RWPE2 (cell line): Measurements from ENCODE around the gene DYNC1I1.
A peak's percentile ranks its signal among the peaks of the same experiment; 100 is the strongest.

ENCODE experiments used
- ATAC-seq: fragments of 200-7000 bp; cut with Tn5 transposase; 3 replicates; pipeline ENCODE4 v1.9.1; 2021; ENCODE audit warnings: low read depth
- DNase-seq: peaks from one replicate; pipeline ENCODE4 v3.0.0-alpha.2; 2020; ENCODE audit warnings: low spot score
- H3K27ac ChIP-seq: fragments of 450-650 bp; 2 replicates; pipeline ENCODE4 v1.5.1; 2017; ENCODE audit warnings: mild to moderate bottlenecking; ENCODE audit not compliant: poor library complexity, severe bottlenecking
- H3K27me3 ChIP-seq: fragments of 250-450 bp; sonication (Bioruptor Pico); 2 replicates; pipeline ENCODE4 v1.5.1; 2021; ENCODE audit warnings: mild to moderate bottlenecking, moderate library complexity; ENCODE audit not compliant: insufficient read depth, poor library complexity, severe bottlenecking
- H3K36me3 ChIP-seq: fragments of 250-450 bp; sonication (Bioruptor Pico); 2 replicates; pipeline ENCODE4 v1.5.1; 2020; ENCODE audit warnings: low read depth, mild to moderate bottlenecking, moderate library complexity
- H3K4me1 ChIP-seq: fragments of 250-450 bp; sonication (Bioruptor Pico); 2 replicates; pipeline ENCODE4 v1.5.1; 2021; ENCODE audit warnings: mild to moderate bottlenecking, moderate library complexity; ENCODE audit not compliant: insufficient read depth, poor library complexity, severe bottlenecking
- H3K4me3 ChIP-seq: fragments of 250-450 bp; sonication (Bioruptor Pico); 2 replicates; pipeline ENCODE4 v1.5.1; 2021; ENCODE audit warnings: mild to moderate bottlenecking, moderate library complexity; ENCODE audit not compliant: severe bottlenecking
- H3K9me3 ChIP-seq: fragments of 250-450 bp; sonication (Bioruptor Pico); 2 replicates; pipeline ENCODE4 v1.5.1; 2021; ENCODE audit warnings: mild to moderate bottlenecking, moderate library complexity; ENCODE audit not compliant: severe bottlenecking
- CTCF ChIP-seq: fragments of 450-650 bp; IDR thresholded peaks from one replicate; pipeline ENCODE4 v1.5.1; 2017; ENCODE audit warnings: mild to moderate bottlenecking, moderate library complexity; ENCODE audit not compliant: poor library complexity, severe bottlenecking

The DYNC1I1 gene

GRCh38 chr7:95907337-95907736, 135.0 kb downstream of the DYNC1I1 start:
- H3K4me3 ChIP-seq, result no peak overlapping the region
- no peak for DNase-seq
- no peaks in the 10 kb centered on the region for H3K4me1 ChIP-seq
- no peak overlapping the region for H3K27ac ChIP-seq
- H3K36me3 ChIP-seq, result no peaks in the 10 kb centered on the region
- H3K9me3 ChIP-seq, result no peaks in the 10 kb centered on the region
- TF ChIP-seq CTCF, result no peak
- no peak for ATAC-seq
- no peaks in the 10 kb centered on the region for H3K27me3 ChIP-seq

GRCh38 chr7:95908499-95908898, 136.1 kb downstream of the DYNC1I1 start:
- Histone ChIP-seq H3K4me3 (no peak overlapping the region), H3K36me3 (no peaks in the 10 kb centered on the region), H3K27ac (no peak overlapping the region), H3K4me1 (no peaks in the 10 kb centered on the region), H3K9me3 (no peaks in the 10 kb centered on the region), H3K27me3 (no peaks in the 10 kb centered on the region)
- TF ChIP-seq CTCF, result no peak
- ATAC-seq, result no peak
- no peak for DNase-seq

GRCh38 chr7:95910341-95910740, 138.0 kb downstream of the DYNC1I1 start:
- H3K36me3 ChIP-seq, result no peaks in the 10 kb centered on the region
- ATAC-seq, result no peak
- H3K27ac ChIP-seq, result no peak overlapping the region
- no peaks in the 10 kb centered on the region for H3K9me3 ChIP-seq
- H3K4me1 ChIP-seq, result no peaks in the 10 kb centered on the region
- DNase-seq, result no peak
- peaks cover 9% of the 10 kb centered on the region for H3K27me3 ChIP-seq
- TF ChIP-seq CTCF, result no peak
- H3K4me3 ChIP-seq, result no peak overlapping the region

- DNase-seq (no peak), ATAC-seq (no peak)
- H3K36me3 ChIP-seq, result no peaks in the 10 kb centered on the region
- TF ChIP-seq CTCF, result no peak
- H3K27ac ChIP-seq, result no peak overlapping the region
- peaks cover 23% of the 10 kb centered on the region for H3K27me3 ChIP-seq
- H3K4me1 ChIP-seq, result no peaks in the 10 kb centered on the region
- H3K4me3 ChIP-seq, result no peak overlapping the region
- H3K9me3 ChIP-seq, result no peaks in the 10 kb centered on the region
These were observed 143.4 kb downstream of the DYNC1I1 start for GRCh38 chr7:95915731-95916130.

- no peak overlapping the region for H3K27ac ChIP-seq
- ATAC-seq, result peak; percentile 79
These were observed 144.4 kb downstream of the DYNC1I1 start for GRCh38 chr7:95916573-95917297.

More at GRCh38 chr7:95916573-95917297, 144.4 kb downstream of the DYNC1I1 start:
- TF ChIP-seq CTCF, result peak; percentile 89
- H3K4me3 ChIP-seq, result no peak overlapping the region
- H3K36me3 ChIP-seq, result no peaks in the 10 kb centered on the region
- DNase-seq, result no peak
- H3K9me3 ChIP-seq, result no peaks in the 10 kb centered on the region
- no peaks in the 10 kb centered on the region for H3K4me1 ChIP-seq
- peaks cover 23% of the 10 kb centered on the region for H3K27me3 ChIP-seq
